Mammary epithelial cell (primary cell): ENCODE results near the gene KCNJ6.
"Not testable (repeated sequence)": the region's sequence is repeated elsewhere in the genome, so short reads cannot be mapped to it uniquely, and the experiment has no call there.

ENCODE experiments used
- EZH2 ChIP-seq: IDR thresholded peaks from 2 replicates; pipeline ENCODE4 v1.6.1; 2012; ENCODE audit warnings: low read length, inconsistent platforms, borderline replicate concordance
- TF ChIP-seq, protein P1 (sequence below), 2 donors: IDR thresholded peaks in 1 of 2; conservative IDR thresholded peaks in 1 of 2; 2 replicates each; pipeline ENCODE4 v1.5.1; 2011 to 2012; ENCODE audit warnings: inconsistent platforms in 2 of 2, low read length in 2 of 2, mild to moderate bottlenecking in 2 of 2, control low read depth in 1 of 2, low read depth in 1 of 2; ENCODE audit not compliant: insufficient read depth in 1 of 2; ENCODE audit errors: extremely low read depth in 1 of 2

DNA sequence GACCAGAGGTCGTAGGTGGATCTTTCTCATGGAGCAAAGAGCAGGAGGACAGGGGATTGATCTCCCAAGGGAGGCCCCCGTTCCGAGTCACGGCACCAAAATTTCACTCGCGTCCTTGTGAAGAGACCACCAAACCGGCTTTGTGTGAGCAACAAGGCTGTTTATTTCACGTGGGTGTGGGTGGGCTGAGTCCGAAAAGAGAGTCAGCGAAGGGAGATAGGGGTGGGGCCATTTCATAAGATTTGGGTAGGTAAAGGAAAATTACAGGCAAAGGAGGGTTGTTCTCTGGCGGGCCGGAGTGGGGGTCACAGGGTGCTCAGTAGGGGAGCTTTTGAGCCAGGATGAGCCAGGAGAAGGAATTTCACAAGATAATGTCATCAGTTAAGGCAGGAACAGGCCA lies 324.3 kb downstream of the KCNJ6 start:
- TF ChIP-seq, protein P1, sequence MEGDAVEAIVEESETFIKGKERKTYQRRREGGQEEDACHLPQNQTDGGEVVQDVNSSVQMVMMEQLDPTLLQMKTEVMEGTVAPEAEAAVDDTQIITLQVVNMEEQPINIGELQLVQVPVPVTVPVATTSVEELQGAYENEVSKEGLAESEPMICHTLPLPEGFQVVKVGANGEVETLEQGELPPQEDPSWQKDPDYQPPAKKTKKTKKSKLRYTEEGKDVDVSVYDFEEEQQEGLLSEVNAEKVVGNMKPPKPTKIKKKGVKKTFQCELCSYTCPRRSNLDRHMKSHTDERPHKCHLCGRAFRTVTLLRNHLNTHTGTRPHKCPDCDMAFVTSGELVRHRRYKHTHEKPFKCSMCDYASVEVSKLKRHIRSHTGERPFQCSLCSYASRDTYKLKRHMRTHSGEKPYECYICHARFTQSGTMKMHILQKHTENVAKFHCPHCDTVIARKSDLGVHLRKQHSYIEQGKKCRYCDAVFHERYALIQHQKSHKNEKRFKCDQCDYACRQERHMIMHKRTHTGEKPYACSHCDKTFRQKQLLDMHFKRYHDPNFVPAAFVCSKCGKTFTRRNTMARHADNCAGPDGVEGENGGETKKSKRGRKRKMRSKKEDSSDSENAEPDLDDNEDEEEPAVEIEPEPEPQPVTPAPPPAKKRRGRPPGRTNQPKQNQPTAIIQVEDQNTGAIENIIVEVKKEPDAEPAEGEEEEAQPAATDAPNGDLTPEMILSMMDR (conservative IDR thresholded peaks at IDR 0.05 in 1 of 2, IDR thresholded peaks at IDR 0.05 in 1 of 2; ENCODE audit: extremely low read depth in 1 of 2, insufficient read depth in 1 of 2, low read depth in 1 of 2, low read length in 2 of 2), result not testable (repeated sequence)
- TF ChIP-seq EZH2, result not testable (repeated sequence)
